DOHH2 (cell line): Measurements from ENCODE around the gene ARID1B.

Source experiments
- EZH2phosphoT487 ChIP-seq: fragments of 200-600 bp; sonication (generic); IDR thresholded peaks from 2 replicates; pipeline ENCODE4 v1.6.1; 2017; ENCODE audit warnings: borderline replicate concordance, mild to moderate bottlenecking, antibody characterized with exemption, low read length, moderate library complexity, mixed read lengths
- TF ChIP-seq, protein P1 (sequence below): fragments of 200-600 bp; sonication (generic); IDR thresholded peaks from one replicate; pipeline ENCODE4 v1.5.1; 2014; ENCODE audit warnings: antibody characterized with exemption, mild to moderate bottlenecking, low read depth, low read length; ENCODE audit not compliant: poor library complexity, severe bottlenecking

- TF ChIP-seq, protein P1, sequence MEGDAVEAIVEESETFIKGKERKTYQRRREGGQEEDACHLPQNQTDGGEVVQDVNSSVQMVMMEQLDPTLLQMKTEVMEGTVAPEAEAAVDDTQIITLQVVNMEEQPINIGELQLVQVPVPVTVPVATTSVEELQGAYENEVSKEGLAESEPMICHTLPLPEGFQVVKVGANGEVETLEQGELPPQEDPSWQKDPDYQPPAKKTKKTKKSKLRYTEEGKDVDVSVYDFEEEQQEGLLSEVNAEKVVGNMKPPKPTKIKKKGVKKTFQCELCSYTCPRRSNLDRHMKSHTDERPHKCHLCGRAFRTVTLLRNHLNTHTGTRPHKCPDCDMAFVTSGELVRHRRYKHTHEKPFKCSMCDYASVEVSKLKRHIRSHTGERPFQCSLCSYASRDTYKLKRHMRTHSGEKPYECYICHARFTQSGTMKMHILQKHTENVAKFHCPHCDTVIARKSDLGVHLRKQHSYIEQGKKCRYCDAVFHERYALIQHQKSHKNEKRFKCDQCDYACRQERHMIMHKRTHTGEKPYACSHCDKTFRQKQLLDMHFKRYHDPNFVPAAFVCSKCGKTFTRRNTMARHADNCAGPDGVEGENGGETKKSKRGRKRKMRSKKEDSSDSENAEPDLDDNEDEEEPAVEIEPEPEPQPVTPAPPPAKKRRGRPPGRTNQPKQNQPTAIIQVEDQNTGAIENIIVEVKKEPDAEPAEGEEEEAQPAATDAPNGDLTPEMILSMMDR: no peak
- TF ChIP-seq EZH2phosphoT487: no peak
Observed at GRCh38 chr6:156793200-156793599, 16.0 kb downstream of the ARID1B start.
